Left ventricle myocardium inferior (tissue), 1 donor: ENCODE measurements around the gene KRT35. TPM values are rescaled to one million over a fixed set of nuclear protein-coding genes. Genes with fewer than 3 reads are reported as not detected.

Source experiments
- DNase-seq: peaks from one replicate; pipeline ENCODE4 v3.0.0-alpha.2; 2020
- H3K27ac ChIP-seq: fragments of 200-600 bp; replicated peaks from 2 replicates; pipeline ENCODE4 v1.8.0; 2021
- H3K27me3 ChIP-seq: fragments of 200-600 bp; 2 replicates; pipeline ENCODE4 v1.8.0; 2021; ENCODE audit warnings: low read depth
- H3K36me3 ChIP-seq: fragments of 200-600 bp; 2 replicates; pipeline ENCODE4 v1.8.0; 2021
- H3K4me1 ChIP-seq: fragments of 200-600 bp; 2 replicates; pipeline ENCODE4 v1.8.0; 2021
- H3K4me3 ChIP-seq: fragments of 200-600 bp; 2 replicates; pipeline ENCODE4 v1.8.0; 2021; ENCODE audit warnings: mild to moderate bottlenecking, moderate library complexity
- H3K9me3 ChIP-seq: fragments of 200-600 bp; replicated peaks from 2 replicates; pipeline ENCODE4 v1.8.0; 2021
- intact Hi-C: fragments of 100-400 bp; cut with micrococcal nuclease; formaldehyde crosslinking; loops from one replicate; pipeline ENCODE4 v1.11.0; 2022
- total RNA-seq: library from RNA; stranded (reverse); fragmentation: NEBNext Ultra II Directional; extraction: Animal tissue kit (Norgen Biotek cat#: 25700); gene quantifications from one replicate; pipeline ENCODE4 v1.2.1, GENCODE V29; 2021
- TF ChIP-seq, protein P1 (sequence below): fragments of 200-600 bp; IDR thresholded peaks from 2 replicates; pipeline ENCODE4 v1.8.0; 2021; ENCODE audit warnings: antibody characterized with exemption, mild to moderate bottlenecking, borderline replicate concordance
- donor health status: DM: no; HTN: yes; CAD: no; lungs with severe emphysema.

The KRT35 gene
- total RNA-seq, 1 donor from 2014 or later: not detected

DNA sequence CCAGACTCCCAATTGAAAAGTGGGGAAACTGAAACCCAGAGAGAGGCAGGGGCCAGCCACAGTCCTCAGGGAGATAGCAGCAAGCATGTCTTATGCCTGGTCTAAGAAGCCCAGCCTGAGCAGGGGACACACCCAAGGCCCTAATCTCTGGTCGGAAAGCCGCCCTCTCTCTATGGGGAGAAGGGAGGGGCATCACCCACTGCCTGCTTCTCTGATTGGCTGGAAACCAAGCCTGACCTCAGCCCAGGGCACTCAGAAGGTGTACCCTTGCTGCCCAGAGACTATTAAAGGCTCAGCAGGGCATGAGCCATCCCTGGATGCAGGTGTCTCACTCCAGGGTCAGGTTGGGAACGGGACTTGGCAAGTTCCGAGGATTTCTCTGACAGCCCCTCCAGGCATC is 30.2 kb upstream of the KRT35 start:
- Histone ChIP-seq H3K36me3 (no peaks in the 10 kb centered on the region), H3K27ac (no peak overlapping the region), H3K4me1 (no peaks in the 10 kb centered on the region), H3K4me3 (no peak overlapping the region), H3K9me3 (no peaks in the 10 kb centered on the region), H3K27me3 (peaks cover 94% of the 10 kb centered on the region)
- no peak for DNase-seq
- intact Hi-C loops: no loop called here
- TF ChIP-seq, protein P1, sequence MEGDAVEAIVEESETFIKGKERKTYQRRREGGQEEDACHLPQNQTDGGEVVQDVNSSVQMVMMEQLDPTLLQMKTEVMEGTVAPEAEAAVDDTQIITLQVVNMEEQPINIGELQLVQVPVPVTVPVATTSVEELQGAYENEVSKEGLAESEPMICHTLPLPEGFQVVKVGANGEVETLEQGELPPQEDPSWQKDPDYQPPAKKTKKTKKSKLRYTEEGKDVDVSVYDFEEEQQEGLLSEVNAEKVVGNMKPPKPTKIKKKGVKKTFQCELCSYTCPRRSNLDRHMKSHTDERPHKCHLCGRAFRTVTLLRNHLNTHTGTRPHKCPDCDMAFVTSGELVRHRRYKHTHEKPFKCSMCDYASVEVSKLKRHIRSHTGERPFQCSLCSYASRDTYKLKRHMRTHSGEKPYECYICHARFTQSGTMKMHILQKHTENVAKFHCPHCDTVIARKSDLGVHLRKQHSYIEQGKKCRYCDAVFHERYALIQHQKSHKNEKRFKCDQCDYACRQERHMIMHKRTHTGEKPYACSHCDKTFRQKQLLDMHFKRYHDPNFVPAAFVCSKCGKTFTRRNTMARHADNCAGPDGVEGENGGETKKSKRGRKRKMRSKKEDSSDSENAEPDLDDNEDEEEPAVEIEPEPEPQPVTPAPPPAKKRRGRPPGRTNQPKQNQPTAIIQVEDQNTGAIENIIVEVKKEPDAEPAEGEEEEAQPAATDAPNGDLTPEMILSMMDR: no peak

DNA sequence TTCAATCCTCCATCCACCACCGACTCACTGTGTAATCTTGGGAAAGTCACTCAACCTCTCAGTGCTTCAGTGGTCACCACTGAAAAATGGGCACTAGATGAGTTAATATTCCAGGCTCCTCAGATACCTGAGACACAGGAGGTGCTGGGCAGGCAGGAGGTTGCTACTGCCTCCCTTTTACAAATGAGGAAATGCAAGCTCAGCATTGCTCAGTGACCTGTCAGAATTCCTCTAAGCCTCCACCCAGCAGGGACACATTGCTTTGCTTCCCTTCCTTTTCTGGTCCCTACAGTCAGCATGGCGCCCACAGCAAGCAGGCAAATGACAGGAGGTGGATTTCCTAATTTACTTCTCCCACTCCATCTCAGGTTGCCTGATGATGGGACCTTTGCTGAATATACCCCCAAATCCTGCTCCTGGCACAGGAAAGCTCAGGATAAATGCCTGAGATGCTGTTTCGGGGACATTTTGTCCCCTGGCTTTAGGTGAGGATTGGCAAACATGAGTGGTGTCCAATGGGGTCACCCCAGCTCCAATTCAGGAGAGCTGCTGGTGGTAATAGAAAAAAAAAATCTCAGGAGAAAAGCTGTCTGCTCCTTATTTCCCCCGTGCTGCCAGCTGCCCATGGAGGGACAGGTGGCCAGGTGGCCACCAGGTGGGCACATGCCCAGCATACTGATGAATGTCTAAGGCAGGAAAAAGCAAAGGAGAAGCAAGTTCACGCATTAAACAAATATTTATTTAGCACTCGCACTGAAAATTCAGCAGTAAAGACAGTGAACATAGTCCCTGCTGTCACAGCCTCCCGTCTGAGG is 29.5 kb upstream of the KRT35 start:
- Histone ChIP-seq H3K4me1 (no peaks in the 10 kb centered on the region), H3K27ac (no peak overlapping the region), H3K4me3 (no peak overlapping the region), H3K36me3 (no peaks in the 10 kb centered on the region), H3K9me3 (no peaks in the 10 kb centered on the region), H3K27me3 (peaks cover 93% of the 10 kb centered on the region)
- DNase-seq: no peak
- intact Hi-C loops: no loop called here
- TF ChIP-seq, protein P1: no peak

DNA sequence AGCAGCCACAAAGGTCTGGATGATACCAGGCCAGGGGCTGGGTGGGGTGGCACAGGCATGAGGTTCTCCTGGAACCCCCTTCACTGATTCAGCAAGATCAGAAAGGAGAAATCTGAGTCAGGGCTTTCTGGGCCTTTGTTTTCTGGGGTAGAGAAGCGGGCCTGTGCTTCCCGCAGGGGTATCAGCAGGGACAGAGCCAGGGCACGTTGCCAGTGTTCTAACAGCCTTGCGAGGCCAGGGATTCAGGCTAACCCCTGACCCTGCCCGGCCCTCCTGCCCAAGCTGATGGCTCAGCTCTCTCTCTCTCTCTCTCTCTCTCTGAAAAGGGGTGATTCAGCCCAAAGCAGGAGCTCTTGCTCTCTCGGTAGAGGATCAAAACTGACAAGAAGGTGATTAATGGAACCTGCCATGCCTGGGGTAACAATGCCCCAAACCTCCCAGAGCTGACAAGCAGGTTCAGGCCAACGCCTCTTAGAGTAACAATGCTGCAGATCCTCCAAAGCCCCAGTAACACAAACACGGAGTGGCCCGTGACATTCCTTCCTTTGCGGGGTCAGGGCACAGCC is 26.4 kb upstream of the KRT35 start:
- TF ChIP-seq, protein P1: no peak
- Histone ChIP-seq H3K36me3 (no peaks in the 10 kb centered on the region), H3K4me1 (no peaks in the 10 kb centered on the region), H3K27me3 (peaks cover 77% of the 10 kb centered on the region), H3K9me3 (no peaks in the 10 kb centered on the region), H3K4me3 (no peak overlapping the region), H3K27ac (no peak overlapping the region)
- intact Hi-C loops: no loop called here
- DNase-seq: no peak

DNA sequence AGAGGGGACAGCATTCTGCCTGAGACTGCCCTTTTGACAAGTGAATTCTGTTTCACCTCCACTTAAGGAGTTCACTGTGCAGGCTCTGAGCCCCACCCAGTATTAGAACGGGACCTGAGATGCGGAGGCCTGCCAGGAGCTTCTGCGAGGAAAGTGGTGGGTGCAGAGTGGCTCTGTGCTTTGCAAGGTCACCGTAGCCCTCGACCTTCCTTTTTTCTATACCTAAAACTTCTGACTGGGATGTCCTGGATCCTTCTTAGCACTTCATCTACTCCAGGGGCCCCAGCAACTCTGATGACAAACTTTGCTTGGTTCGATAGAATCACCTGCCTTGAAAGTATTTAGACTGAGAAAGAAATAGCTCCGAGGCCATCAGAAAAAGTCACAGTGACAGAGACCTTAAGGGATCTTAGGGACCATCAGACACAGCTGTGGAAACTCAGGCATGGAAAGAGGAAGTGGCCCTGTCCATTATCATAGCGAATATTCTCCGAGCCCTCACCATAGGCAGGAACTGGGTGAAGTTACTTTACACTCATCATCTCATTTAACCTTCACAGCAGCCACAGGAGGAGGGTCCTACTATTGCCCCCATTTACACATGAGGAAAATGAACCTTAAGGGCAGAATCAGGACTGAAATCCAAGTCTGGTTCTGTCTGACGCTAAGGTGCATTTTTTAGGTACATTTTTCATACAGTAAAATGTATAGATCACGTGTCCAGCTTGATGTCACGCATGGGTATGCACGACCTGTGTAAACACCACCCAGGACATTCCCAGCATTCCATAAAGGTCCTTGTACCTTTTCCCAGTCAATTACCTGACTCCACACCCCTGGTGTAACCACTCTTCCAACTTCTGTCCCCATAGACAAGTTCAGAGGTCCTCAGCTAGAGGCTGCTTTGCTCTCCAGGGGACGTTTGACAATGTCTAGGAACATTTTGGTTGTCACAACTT is 25.1 kb upstream of the KRT35 start:
- Histone ChIP-seq H3K9me3 (no peaks in the 10 kb centered on the region), H3K4me1 (no peaks in the 10 kb centered on the region), H3K4me3 (no peak overlapping the region), H3K36me3 (no peaks in the 10 kb centered on the region), H3K27ac (no peak overlapping the region), H3K27me3 (peaks cover 77% of the 10 kb centered on the region)
- TF ChIP-seq, protein P1: no peak
- no peak for DNase-seq
- intact Hi-C loops: no loop called here

DNA sequence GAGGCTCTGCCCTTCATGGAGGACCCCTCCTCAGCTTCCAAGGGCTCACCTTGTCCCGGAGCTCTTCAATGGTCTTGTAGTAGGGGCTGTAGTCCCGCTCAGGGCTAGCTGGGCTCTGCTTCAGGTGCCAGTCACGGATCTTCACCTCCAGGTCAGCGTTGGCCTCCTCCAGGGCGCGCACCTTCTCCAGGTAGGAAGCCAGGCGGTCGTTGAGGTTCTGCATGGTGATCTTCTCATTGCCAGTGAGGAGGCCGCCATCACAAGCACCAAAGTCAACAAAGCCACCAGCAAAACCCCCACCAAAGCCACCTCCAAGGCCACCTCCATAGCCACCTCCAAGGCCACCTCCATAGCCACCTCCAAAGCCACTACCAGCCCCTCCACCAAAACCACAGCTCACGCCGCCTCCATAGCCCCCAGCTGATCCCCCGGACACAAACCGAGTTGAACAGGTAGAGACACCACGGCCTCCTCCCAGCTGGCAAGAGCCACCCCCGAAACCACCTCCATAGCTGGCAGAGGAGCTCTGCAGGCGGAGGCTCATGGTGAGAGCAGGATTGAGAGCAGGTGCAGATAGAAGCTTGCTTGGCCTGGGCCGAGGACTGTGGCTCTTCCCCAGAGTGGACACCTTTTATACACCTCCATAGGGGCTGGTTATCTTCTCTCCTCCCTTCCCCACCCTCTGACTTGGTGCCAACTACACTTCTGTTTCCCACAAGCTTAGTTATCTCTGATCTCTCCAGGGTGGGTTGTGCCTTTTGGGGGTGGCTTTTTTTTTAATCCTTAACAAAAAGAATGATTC is 24.3 kb upstream of the KRT35 start, which contains the start of gene KRT13:
KRT13 (minus strand) TSS at position 606 of the 802 bp plus-strand sequence; CDS start at position 544, 62 bp downstream.
- H3K27ac ChIP-seq: no peak within 1 kb of the TSS
- H3K36me3 ChIP-seq: no peaks in the 10 kb centered on the region
- H3K9me3 ChIP-seq: no peaks in the 10 kb centered on the region
- peaks cover 77% of the 10 kb centered on the region for H3K27me3 ChIP-seq
- no peak for DNase-seq
- intact Hi-C loops: no loop called here
- no peak within 1 kb of the TSS for H3K4me3 ChIP-seq
- H3K4me1 ChIP-seq: no peaks in the 10 kb centered on the region
- TF ChIP-seq, protein P1: no peak
